ENCODE data around the gene CENPO. TPM values are rescaled to one million over a fixed set of nuclear protein-coding genes. Genes with fewer than 3 reads are reported as not detected.

Gene CENPO
- total RNA-seq, 1 experiment from 2014 or later: 27.9 TPM

DNA sequence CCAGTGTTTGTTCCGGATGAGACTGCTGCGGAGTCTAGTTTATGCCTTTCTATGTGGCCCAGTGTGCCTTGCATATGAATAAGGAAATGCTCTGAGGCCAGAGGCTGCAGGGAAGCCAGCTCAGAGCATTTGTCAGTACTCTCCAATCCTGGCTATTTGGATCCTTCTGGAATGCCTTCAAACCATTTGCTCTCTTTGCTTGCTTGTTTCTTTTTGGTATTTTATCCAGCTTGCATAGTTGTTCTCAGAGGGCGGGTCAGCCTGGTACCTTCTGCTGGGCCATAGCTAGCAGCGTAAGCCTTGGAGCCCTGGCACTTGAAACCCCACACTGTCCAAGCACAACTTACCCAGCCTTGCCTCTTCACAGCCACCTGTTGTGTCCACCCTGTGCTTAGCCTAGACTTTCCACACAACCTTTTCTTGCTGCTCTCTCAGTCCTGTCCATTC, 20.5 kb downstream of the CENPO start:
- Histone ChIP-seq H4K20me1 (ENCODE audit: insufficient read depth) (no peaks in the 10 kb centered on the region), H3K4me1 (ENCODE audit: control insufficient read depth in 1 of 2, insufficient read depth in 2 of 2, low read length in 2 of 2) (peaks cover 0 to 4% of the 10 kb centered on the region in 2 experiments; a peak in 2 of 4 replicates), H2AFZ (ENCODE audit: low read depth, low read length, poor library complexity, severe bottlenecking) (no peak overlapping the region), H3K4me3 (replicated peaks in 1 of 2; ENCODE audit: low read depth in 1 of 2, low read length in 2 of 2) (no peak overlapping the region), H3K36me3 (ENCODE audit: control insufficient read depth in 1 of 2, insufficient read depth in 2 of 2, low read length in 2 of 2) (peaks cover 26 to 38% of the 10 kb centered on the region in 2 experiments), H3K27ac (ENCODE audit: low read depth, low read length) (no peak overlapping the region), H3K27me3 (ENCODE audit: insufficient read depth, low read length) (no peaks in the 10 kb centered on the region), H3K9me2 (ENCODE audit: insufficient read depth) (no peaks in the 10 kb centered on the region), H3K4me2 (ENCODE audit: low read length) (no peak overlapping the region), H3K79me2 (ENCODE audit: insufficient read depth, low read length) (peaks cover 62% of the 10 kb centered on the region), H3K9me3 (ENCODE audit: control insufficient read depth in 1 of 2, insufficient read depth in 1 of 2, low read depth in 1 of 2, low read length in 2 of 2) (no peaks in the 10 kb centered on the region), H3K9ac (ENCODE audit: low read length) (no peak overlapping the region)
- BruUV-seq (replicated peaks): no TSS peak
- ATAC-seq (no peak), DNase-seq (ENCODE audit: low read depth, low spot score) (no peak)
- ChIA-PET POLR2A (no interaction called here), RAD21 (ENCODE audit: low non-redundant PET in 1 of 2, low total read pairs in 2 of 2, uncharacterized antibody in 2 of 2, unreplicated experiment in 2 of 2) (no interaction called here), CTCF (interaction anchor here (1.1 kb wide), 1 partner anchor 15 kb away, joined by 3 read pairs; no protein-coding TSS in a partner anchor)
- intact Hi-C loops (cut with micrococcal nuclease): no loop called here
- no peak for TF ChIP-seq CTCF (IDR thresholded peaks at IDR 0.05 in 2 of 3, conservative IDR thresholded peaks at IDR 0.05 in 1 of 3; ENCODE audit: borderline replicate concordance in 1 of 3, insufficient read depth in 1 of 3, low read depth in 2 of 3, low read length in 2 of 3)
- no peak for TF ChIP-seq ZNF274 (IDR thresholded peaks at IDR 0.05; ENCODE audit: low read depth, low read length)
- no peak for TF ChIP-seq FOSL1 (IDR thresholded peaks at IDR 0.05; ENCODE audit: low read depth)
- TF ChIP-seq, protein P1, sequence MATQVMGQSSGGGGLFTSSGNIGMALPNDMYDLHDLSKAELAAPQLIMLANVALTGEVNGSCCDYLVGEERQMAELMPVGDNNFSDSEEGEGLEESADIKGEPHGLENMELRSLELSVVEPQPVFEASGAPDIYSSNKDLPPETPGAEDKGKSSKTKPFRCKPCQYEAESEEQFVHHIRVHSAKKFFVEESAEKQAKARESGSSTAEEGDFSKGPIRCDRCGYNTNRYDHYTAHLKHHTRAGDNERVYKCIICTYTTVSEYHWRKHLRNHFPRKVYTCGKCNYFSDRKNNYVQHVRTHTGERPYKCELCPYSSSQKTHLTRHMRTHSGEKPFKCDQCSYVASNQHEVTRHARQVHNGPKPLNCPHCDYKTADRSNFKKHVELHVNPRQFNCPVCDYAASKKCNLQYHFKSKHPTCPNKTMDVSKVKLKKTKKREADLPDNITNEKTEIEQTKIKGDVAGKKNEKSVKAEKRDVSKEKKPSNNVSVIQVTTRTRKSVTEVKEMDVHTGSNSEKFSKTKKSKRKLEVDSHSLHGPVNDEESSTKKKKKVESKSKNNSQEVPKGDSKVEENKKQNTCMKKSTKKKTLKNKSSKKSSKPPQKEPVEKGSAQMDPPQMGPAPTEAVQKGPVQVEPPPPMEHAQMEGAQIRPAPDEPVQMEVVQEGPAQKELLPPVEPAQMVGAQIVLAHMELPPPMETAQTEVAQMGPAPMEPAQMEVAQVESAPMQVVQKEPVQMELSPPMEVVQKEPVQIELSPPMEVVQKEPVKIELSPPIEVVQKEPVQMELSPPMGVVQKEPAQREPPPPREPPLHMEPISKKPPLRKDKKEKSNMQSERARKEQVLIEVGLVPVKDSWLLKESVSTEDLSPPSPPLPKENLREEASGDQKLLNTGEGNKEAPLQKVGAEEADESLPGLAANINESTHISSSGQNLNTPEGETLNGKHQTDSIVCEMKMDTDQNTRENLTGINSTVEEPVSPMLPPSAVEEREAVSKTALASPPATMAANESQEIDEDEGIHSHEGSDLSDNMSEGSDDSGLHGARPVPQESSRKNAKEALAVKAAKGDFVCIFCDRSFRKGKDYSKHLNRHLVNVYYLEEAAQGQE (IDR thresholded peaks at IDR 0.05; ENCODE audit: low read depth): no peak
- no peak for TF ChIP-seq MAX (IDR thresholded peaks at IDR 0.05)
- TF ChIP-seq JUND (IDR thresholded peaks at IDR 0.05): no peak
